Caco-2 (cell line): ENCODE results near the gene HNRNPC. TPM values are rescaled to one million over a fixed set of nuclear protein-coding genes. Genes with fewer than 3 reads are reported as not detected.

Experiments
- BruUV-seq: library from RNA; stranded (reverse); fragments of 400-500 nt; replicated peaks from 2 replicates; lab custom pipeline; 2021; lab: Mats Ljungman, UMichigan
- CTCF ChIA-PET: fragments of 300-600 bp; sonication (Branson Sonifier 250); formaldehyde crosslinking; loops from one replicate; lab custom pipeline; 2022; ENCODE audit warnings: antibody characterized with exemption; lab: Charles Lee
- POLR2A ChIA-PET: fragments of 300-600 bp; sonication (Branson Sonifier 250); formaldehyde crosslinking; loops from one replicate; lab custom pipeline; 2022; ENCODE audit warnings: antibody characterized with exemption; lab: Charles Lee
- DNase-seq, 2 experiments: peaks; one replicate each; pipeline versions ENCODE4 v3.0.0 to v3.0.0-alpha.2; 2020 to 2022
- H3K27me3 ChIP-seq: replicated peaks from 2 replicates; pipeline ENCODE4 v1.6.0; 2011; ENCODE audit warnings: low read length; ENCODE audit not compliant: control insufficient read depth, insufficient read depth
- H3K36me3 ChIP-seq: 2 replicates; pipeline ENCODE4 v1.5.1; 2011; ENCODE audit warnings: low read length; ENCODE audit not compliant: control insufficient read depth, insufficient read depth
- H3K4me1 ChIP-seq: fragments of 250-450 bp; sonication (Bioruptor Pico); 2 replicates; pipeline ENCODE4 v1.5.1; 2020; ENCODE audit warnings: mild to moderate bottlenecking
- H3K4me3 ChIP-seq: 2 replicates; pipeline ENCODE4 v1.5.1; 2011; ENCODE audit warnings: low read depth, mild to moderate bottlenecking, control low read depth, low read length
- H3K9me3 ChIP-seq: fragments of 250-450 bp; sonication (Bioruptor Pico); 2 replicates; pipeline ENCODE4 v1.5.1; 2020; ENCODE audit warnings: mild to moderate bottlenecking, moderate library complexity
- H3K27ac Mint-ChIP-seq: one replicate; pipeline ENCODE4 v1.8.0; 2022; ENCODE audit warnings: mixed read lengths; ENCODE audit not compliant: unreplicated experiment
- H3K27me3 Mint-ChIP-seq: one replicate; pipeline ENCODE4 v1.8.0; 2022; ENCODE audit warnings: mixed read lengths; ENCODE audit not compliant: insufficient read depth, unreplicated experiment
- H3K36me3 Mint-ChIP-seq: one replicate; pipeline ENCODE4 v1.8.0; 2022; ENCODE audit warnings: mild to moderate bottlenecking, mixed read lengths; ENCODE audit not compliant: insufficient read depth, unreplicated experiment
- H3K4me1 Mint-ChIP-seq: one replicate; pipeline ENCODE4 v1.8.0; 2022; ENCODE audit warnings: low read depth, mixed read lengths; ENCODE audit not compliant: unreplicated experiment
- H3K4me3 Mint-ChIP-seq: one replicate; pipeline ENCODE4 v1.8.0; 2022; ENCODE audit warnings: mild to moderate bottlenecking, moderate library complexity, mixed read lengths; ENCODE audit not compliant: unreplicated experiment
- H3K9me3 Mint-ChIP-seq: one replicate; pipeline ENCODE4 v1.8.0; 2022; ENCODE audit warnings: mixed read lengths; ENCODE audit not compliant: unreplicated experiment
- CTCF ChIP-seq, 2 experiments: fragments of 200-600 bp in 1 of 2; IDR thresholded peaks; 1 replicate in 1 of 2; 2 replicates in 1 of 2; pipeline versions ENCODE4 v1.5.1 to v1.8.0; 2011 to 2022; ENCODE audit warnings: antibody characterized with exemption in 1 of 2, control low read depth in 1 of 2, inconsistent platforms in 1 of 2, low read depth in 1 of 2, low read length in 1 of 2, mild to moderate bottlenecking in 1 of 2, moderate library complexity in 1 of 2; ENCODE audit not compliant: insufficient read depth in 1 of 2, severe bottlenecking in 1 of 2, unreplicated experiment in 1 of 2
- intact Hi-C: fragments of 100-400 bp; cut with micrococcal nuclease; formaldehyde crosslinking; loops from one replicate; pipeline ENCODE4 v1.10.0; 2022; ENCODE audit not compliant: unreplicated experiment
- total RNA-seq: library from RNA; stranded (reverse); gene quantifications from 2 replicates; pipeline ENCODE4 v1.2.3, GENCODE V29; 2022

HNRNPC gene
- total RNA-seq, 1 experiment from 2014 or later: 512 TPM

GRCh38 chr14:21268617-21269251 is 508 bp downstream of the HNRNPC start:
- H3K9me3 Mint-ChIP-seq: no peaks in the 10 kb centered on the region
- Histone ChIP-seq H3K4me1 (peaks cover 19% of the 10 kb centered on the region), H3K9me3 (no peaks in the 10 kb centered on the region), H3K4me3 (peak overlapping the region; percentile 53), H3K27me3 (no peaks in the 10 kb centered on the region), H3K36me3 (no peaks in the 10 kb centered on the region)
- ChIA-PET CTCF (no interaction called here), POLR2A (no interaction called here)
- H3K27me3 Mint-ChIP-seq: no peaks in the 10 kb centered on the region
- H3K36me3 Mint-ChIP-seq: peaks cover 62% of the 10 kb centered on the region
- no peak for TF ChIP-seq CTCF (IDR thresholded peaks at IDR 0.05; ENCODE audit: insufficient read depth in 1 of 2, low read depth in 1 of 2, low read length in 1 of 2, severe bottlenecking in 1 of 2, unreplicated experiment in 1 of 2)
- DNase-seq: peak in 1 of 2 experiments; percentile 49
- TSS peak; percentile 48 for BruUV-seq
- peak overlapping the region; percentile 100 for H3K27ac Mint-ChIP-seq
- peak overlapping the region; percentile 98 for H3K4me3 Mint-ChIP-seq
- intact Hi-C loops: loop anchor here (1.0 kb wide), 3 partner anchors 40 to 209 kb away; partner anchors contain the start of genes SUPT16H and TOX4
- peaks cover 14% of the 10 kb centered on the region for H3K4me1 Mint-ChIP-seq

- intact Hi-C loops: no loop called here
- CTCF ChIA-PET: no interaction called here
- BruUV-seq: no TSS peak
These were observed 1.2 kb downstream of the HNRNPC start for GRCh38 chr14:21267886-21268616.

More at GRCh38 chr14:21267886-21268616, 1.2 kb downstream of the HNRNPC start:
- TF ChIP-seq CTCF (IDR thresholded peaks at IDR 0.05; ENCODE audit: insufficient read depth in 1 of 2, low read depth in 1 of 2, low read length in 1 of 2, severe bottlenecking in 1 of 2, unreplicated experiment in 1 of 2): no peak
- POLR2A ChIA-PET: no interaction called here
- Mint-ChIP-seq H3K27ac (peak overlapping the region; percentile 100), H3K9me3 (no peaks in the 10 kb centered on the region), H3K36me3 (peaks cover 69% of the 10 kb centered on the region), H3K4me1 (peaks cover 14% of the 10 kb centered on the region), H3K4me3 (peak overlapping the region; percentile 98), H3K27me3 (no peaks in the 10 kb centered on the region)
- Histone ChIP-seq H3K36me3 (no peaks in the 10 kb centered on the region), H3K27me3 (no peaks in the 10 kb centered on the region), H3K9me3 (no peaks in the 10 kb centered on the region), H3K4me1 (peaks cover 21% of the 10 kb centered on the region), H3K4me3 (peak overlapping the region; percentile 53)
- DNase-seq: no peak
